CMK (cell line): ENCODE data around the gene ITGA11.

Experiments
- DNase-seq: peaks from one replicate; pipeline ENCODE4 v3.0.0-alpha.2; 2010; ENCODE audit warnings: low read depth

The ITGA11 gene

DNA sequence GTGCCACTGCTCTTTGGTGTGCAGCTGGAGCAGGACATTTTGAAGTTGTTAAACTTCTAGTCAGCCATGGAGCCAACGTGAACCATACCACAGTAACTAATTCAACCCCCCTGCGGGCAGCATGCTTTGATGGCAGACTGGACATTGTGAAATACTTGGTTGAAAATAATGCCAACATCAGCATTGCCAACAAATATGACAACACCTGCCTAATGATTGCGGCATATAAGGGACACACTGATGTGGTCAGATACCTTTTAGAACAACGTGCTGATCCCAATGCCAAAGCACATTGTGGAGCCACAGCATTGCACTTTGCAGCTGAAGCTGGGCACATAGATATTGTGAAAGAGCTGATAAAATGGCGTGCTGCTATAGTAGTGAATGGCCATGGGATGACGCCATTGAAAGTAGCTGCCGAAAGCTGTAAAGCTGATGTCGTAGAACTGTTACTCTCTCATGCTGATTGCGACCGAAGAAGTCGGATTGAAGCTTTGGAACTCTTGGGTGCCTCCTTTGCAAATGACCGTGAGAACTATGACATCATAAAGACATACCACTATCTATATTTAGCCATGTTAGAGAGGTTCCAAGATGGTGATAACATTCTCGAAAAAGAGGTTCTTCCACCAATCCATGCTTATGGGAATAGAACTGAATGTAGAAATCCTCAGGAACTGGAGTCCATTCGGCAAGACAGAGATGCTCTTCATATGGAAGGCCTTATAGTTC is 142.2 kb downstream of the ITGA11 start:
- DNase-seq: no peak

DNA sequence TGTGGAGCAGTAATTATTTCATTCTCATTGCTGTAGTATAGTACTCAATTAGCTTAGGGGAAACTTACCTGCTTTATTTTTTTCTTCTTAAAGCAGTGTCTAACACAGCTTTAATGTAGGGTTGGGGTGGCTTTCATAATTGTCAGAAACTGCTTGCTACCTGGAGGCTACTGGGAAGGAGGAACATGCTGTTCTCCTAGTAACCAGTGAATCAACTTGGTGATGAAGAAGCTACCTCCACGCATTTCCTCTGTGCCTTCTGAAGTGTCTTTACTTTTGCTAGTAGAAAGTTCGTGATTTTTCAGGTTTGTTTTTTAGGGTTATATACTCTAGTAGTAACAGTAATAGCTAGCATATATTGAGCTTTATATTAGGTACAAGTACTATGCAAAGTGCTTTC is 142.9 kb downstream of the ITGA11 start:
- DNase-seq: no peak

DNA sequence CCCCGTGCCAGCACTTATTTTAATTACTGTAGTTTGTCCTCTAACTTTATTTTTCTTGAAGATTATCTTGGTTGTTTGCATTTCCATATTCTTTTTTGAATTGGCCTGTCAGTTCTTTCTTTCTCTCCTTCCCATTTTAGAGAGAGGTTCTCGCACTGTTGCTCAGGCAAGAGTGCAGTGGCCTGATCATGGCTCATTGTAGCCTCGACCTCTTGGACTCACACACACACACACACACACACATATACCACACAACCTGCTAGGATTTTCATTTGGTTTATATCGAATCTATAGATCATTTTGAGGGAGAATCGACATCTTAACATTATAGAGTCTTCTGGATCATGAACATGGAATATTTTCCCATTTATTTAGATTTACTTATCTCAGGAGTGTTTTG is 145.7 kb downstream of the ITGA11 start:
- no peak for DNase-seq

DNA sequence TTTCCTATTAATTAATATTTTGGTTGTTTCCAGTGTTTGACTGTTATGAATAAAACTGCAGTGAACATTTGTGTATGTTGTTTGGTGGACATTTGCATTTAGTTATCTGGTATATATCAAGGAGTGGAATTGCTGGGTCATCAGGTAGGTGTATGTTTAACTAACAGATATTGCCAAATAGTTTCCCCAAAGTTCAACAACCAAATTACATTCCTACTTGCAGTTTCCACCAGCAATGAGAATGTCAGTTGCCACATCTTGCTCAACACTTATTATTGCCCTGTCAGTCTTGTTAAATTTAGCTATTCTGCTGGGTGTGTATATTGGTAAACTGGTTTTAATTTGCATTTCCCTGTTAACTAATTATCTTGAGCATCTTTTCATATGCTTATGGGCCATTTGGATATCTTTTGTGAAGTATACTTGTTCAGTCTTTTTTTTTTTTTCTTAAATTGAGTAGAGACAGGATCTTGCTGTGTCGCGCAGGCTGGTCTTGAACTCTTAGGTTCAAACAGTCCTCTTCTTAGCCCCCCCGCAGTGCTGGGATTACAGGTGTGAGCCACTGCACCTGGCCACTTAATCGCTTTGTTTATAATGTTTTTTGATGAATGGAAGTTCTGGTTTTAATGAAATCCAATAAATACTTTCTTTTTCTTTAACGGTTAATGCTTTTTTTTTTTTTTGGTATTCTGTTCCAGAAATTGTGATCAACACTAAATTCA is 146.5 kb downstream of the ITGA11 start:
- DNase-seq: no peak

DNA sequence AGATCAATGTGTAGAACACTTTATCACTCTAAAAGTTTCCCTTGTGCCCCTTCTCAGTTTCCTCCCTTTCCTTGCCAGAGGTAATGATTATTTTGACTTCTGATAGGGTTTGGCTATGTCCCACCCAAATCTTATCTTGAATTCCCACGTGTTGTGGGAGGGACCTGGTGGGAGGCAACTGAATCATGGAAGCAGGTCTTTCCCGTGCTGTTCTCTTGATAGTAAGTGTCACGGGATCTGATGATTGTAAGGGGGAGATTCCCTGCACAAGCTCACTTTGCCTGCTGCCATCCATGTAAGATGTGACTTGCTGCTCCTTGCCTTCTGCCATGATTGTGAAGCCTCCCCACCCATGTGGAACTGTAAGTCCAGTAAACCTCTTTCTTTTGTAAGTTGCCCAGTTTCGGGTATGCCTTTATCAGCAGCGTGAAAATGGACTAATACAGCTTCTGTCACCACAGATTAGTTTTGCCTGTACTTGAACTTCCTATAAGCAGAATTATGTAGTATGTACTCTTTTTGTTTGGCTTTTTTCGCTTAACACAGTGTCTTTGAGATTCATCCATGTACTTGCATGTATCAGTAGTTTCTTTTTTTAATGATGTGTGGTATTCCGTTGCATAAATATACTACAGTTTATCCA is 147.2 kb downstream of the ITGA11 start:
- DNase-seq: peak; percentile 64

DNA sequence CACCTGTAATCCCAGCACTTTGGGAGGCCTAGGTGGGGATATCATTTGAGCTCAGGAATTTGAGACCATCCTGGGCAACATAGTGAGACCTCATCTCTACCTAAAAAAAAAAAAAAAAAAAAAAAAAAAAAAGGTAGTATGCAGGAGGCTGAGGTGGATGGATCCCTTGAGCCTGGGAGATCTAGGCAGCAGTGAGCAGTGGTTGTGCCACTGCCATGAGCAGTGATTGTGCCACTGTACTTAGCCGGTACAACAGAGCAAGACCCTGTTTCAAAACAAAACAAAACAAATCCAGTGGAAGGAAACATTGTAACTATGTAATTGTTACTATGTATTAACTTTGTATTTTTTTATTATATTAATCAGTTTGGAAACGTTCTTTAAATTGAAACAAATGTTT is 148.6 kb downstream of the ITGA11 start:
- no peak for DNase-seq

- DNase-seq: no peak
Measured at GRCh38 chr15:68281008-68281407, 151.0 kb downstream of the ITGA11 start.

- no peak for DNase-seq
Measured at GRCh38 chr15:68279779-68280753, 151.9 kb downstream of the ITGA11 start.

- no peak for DNase-seq
Measured at GRCh38 chr15:68278595-68279405, 153.2 kb downstream of the ITGA11 start.

GRCh38 chr15:68278345-68278594 is 153.7 kb downstream of the ITGA11 start:
- no peak for DNase-seq

- DNase-seq: peak; percentile 85
Measured at GRCh38 chr15:68277603-68278344, 154.2 kb downstream of the ITGA11 start, which contains the start of gene FEM1B. Gene FEM1B, plus strand, starts transcription at chr15:68277745. Its CDS starts 673 bp downstream, at chr15:68278418.

- peak; percentile 68 for DNase-seq
Measured at GRCh38 chr15:68277131-68277602, 154.8 kb downstream of the ITGA11 start.

DNA sequence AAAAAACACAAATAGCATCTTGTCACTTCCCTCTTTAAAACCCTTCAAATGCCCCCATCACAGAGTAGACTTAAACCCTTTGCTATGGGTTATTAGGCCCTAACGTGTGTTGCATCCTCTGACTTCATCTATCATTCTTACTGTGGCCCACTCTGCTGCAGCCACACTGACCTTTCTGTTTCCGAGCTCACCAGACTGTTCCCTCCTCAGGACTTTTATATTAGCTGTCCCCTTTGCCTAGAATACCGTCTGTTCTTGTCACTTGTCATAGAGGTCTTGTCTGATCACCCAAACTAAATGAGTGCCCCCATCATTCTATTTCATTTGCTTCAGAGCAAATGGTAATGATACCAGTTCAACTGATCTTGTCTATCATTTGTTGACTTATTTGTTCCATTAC is 155.3 kb downstream of the ITGA11 start:
- DNase-seq: no peak

DNA sequence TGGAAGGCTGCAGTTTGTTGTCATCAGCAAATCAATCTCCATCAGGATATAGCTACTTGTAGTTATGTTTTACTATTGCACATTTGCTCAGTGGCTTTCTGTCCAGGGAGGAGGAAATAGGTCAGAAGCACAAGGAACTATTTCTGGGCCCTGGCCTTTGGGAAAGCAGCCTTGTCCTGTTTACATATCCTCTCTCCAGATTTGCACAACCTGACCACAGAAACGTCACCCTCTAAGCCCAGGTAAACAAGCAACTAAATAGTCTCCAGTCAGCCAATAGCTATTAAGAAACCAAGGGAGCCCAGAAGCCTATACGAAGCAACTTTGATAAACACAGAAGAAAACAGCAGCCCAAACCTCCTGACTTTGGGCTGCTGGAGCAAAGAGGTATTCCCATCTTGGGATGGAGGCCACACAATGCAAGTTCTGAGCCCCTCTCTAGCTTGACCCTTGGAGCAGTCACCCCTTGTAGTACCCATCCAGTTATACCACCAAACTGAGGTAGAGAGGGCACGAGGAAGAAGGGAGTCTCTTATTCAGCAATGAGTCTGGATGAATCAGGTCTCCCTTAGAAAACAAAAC is 156.7 kb downstream of the ITGA11 start:
- DNase-seq: no peak

DNA sequence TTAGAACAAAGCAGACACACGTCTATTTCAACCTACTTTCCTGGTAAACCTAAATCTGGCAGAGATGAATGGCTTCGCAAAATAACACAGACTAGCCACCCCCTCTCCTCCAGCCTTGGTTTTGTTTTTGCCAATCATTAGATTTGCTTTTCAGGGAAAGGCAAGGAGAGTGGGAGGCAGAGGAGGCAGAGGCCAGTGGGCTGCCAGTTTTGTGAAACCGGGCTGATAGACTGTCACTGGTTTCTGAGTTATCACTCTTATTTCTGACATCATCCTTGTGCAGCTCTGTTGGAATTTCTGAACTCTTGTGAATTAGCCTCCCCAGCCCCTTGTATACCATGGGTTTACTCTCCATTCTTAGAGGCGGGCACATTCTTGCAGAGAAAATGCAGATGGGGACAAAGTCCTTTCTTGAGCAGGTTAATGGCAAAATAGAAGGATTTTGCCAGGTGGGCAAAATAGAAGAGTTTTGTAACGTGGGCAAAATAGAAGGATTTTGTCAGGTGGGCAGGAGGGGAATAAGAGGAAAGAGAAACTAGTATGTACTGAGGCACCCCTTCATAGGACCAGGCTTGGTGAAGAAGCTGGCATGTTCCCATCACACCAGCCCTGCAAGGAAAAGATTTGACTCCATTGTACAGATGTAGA is 157.6 kb downstream of the ITGA11 start:
- no peak for DNase-seq

DNA sequence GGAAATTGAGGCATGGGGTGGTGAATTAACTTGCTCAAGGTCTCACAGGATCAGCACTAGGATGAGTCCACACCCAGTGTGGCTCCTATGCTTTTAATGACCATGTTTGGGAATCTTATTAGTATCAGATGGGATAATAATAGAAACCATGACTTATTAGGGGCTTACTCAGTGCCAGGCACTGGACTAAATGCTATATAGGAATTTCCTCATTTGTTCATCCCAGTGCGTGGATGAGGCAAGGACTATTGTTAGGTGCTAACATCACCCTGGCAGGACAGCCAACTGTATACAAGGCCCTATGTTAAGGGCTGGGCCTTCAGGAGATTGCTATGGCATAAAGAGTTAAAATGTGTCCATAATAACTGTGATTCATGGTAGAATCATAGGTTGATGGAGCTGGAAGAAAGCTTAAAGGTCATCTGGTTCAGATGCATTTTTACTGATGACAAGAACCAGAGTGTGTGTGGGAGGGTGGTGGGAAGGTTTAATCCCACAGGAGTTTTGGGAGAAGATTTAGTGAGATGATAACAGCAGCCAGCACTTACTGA is 159.2 kb downstream of the ITGA11 start:
- no peak for DNase-seq

DNA sequence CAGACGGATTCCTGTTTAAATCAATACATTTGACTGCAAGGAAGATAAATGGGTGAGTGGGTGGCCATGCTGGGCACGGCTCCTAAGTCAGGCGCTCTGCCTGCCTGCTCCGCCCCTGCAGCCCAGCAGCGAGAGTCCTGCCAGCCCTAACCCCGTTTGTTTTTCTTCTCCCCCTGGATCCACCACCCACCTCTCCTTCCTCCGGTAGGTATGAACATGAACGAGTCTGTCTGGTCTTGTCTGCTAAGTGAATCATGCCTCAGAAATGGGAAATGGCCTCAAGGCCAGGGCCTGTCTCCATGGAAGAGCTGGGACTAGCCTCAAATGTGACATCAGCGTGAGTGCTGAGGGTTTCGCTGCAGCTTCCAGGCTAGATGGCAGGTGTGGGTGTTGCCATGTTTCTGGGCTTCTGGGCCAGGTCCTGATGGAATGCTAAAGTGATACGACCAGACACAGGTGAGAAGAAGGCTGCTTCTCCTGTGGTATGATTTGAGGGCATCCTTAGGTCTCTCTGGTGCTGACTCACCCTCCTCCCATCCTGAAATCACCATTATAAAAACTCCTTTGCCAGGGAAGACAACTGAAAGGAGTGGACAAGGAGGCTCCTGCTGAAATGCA is 160.0 kb downstream of the ITGA11 start:
- no peak for DNase-seq

DNA sequence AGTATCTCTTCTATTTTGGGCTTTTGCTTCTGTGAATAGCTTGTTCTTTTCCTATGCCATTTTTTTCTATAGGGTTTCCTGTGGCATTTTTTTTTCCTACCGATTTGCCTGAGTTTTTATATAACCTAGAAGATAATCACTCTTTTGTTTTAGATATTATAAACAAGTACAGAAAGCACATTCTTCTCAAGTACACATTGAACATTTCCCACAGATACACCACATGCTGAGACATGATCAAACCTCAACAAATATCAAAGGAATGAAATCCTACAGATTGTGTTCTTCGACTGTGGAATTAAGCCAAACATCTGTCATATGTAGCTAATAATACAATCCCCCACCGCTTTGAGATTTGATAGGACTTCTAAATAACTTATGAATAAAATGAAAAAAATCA is 163.6 kb downstream of the ITGA11 start:
- no peak for DNase-seq

DNA sequence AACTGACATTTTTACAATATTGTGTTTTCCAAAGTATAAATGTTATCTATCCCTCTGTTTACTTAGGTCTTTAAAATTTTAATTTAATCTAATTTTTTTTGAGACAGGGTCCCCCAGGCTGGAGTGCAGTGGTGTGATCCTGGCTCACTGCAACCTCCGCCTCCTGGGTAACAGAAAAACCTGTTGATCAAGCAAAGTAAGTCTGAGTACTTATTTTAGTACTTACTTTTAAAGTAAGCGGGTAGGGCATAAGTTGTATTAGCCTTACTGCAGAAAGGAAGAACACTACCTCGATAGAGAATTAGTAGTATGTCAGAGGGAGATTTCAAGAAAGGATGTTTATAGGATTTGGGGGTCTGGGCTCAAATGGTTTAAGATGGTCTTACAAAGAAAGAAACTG is 166.3 kb downstream of the ITGA11 start:
- DNase-seq: no peak
